Inferior parietal cortex (tissue), 1 donor: ENCODE measurements around the gene ATP5PO.

Experiments
- DNase-seq: peaks from one replicate; pipeline ENCODE4 v3.0.0-alpha.2; 2016; ENCODE audit errors: extremely low spot score

Gene ATP5PO

DNA sequence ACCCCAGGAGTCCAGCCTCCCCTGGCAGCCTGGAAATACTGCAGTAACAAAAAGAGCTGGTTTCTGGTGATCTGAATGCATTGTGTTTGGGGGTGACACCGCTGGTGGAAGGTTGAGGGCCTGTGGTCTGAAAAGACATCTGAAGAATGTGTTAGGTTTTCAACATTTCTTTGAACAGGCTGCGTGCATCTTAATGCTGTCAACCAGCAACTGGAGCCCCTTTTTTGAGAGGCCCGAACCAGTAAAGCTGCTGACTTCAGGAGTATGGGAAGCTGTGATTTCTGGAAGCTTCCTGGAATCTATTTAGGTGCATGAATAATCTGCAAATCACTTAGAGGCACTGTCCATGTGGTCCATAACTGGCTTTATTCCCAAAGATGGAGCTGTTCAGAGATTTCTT is 17.0 kb downstream of the ATP5PO start:
- DNase-seq, result no peak

- no peak for DNase-seq
These were observed 17.9 kb downstream of the ATP5PO start for GRCh38 chr21:33897739-33898138.

DNA sequence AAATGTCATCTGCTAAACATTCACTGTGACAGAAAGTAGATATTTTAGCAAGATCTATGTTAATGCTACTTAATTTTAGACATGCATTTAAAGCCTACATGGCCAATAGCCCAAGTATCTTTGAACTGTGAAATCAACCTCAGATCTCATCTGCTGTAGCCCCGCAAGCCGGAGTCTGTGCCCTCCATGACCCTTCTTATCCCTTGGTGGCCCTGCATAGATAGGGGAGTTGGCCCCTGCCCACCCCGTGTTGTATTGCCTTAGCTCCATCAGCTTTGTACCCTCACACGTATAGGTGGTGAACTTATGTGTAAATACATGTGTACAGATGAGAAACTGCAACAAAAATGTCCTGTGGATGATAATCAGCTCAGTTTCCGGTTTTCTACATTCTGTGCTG is 18.5 kb downstream of the ATP5PO start:
- DNase-seq, result no peak

DNA sequence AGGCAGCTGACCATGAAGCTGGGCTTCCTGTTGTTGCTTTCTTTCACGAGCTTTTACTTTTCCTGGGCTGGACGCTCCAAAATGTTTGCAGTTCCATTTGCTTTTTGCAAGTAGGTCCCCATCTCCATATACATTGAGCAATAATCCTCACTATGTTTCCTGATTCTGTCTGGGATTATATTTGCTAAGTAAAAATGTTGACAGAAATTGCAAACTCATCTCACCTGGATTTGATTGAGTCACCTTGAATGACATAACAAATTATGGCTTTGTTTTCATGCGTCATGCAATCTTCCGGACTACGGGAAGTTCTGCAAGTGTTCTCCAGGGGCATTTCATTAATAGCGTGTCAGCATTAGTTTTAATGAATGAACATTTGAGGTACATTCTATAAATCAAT is 18.9 kb downstream of the ATP5PO start:
- DNase-seq, result no peak

GRCh38 chr21:33895356-33895755 is 20.2 kb downstream of the ATP5PO start:
- DNase-seq, result no peak

- DNase-seq, result peak; percentile 76
These were observed 20.8 kb downstream of the ATP5PO start for GRCh38 chr21:33894736-33895288.

GRCh38 chr21:33893917-33894316 is 21.7 kb downstream of the ATP5PO start:
- no peak for DNase-seq

GRCh38 chr21:33892853-33893252 is 22.8 kb downstream of the ATP5PO start:
- DNase-seq, result no peak

GRCh38 chr21:33890187-33890586 is 25.4 kb downstream of the ATP5PO start:
- DNase-seq, result no peak

DNA sequence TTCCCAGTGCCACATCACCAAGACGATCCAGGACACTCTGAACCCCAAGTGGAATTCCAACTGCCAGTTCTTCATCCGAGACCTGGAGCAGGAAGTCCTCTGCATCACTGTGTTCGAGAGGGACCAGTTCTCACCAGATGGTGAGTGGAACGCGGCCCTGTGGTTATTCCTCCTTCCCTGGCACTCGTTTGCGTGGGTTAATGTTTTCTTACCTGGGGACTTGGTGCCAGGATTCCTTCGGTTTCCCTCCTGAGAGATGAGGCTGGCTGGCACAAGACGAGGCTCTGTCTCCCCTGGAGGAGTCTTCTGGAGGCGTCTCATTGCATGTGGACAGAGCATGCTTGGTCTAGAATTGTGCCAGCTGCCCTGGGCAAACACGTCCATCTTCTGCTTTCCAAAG is 29.3 kb downstream of the ATP5PO start:
- DNase-seq, result no peak

GRCh38 chr21:33885172-33885514 is 30.5 kb downstream of the ATP5PO start:
- no peak for DNase-seq

DNA sequence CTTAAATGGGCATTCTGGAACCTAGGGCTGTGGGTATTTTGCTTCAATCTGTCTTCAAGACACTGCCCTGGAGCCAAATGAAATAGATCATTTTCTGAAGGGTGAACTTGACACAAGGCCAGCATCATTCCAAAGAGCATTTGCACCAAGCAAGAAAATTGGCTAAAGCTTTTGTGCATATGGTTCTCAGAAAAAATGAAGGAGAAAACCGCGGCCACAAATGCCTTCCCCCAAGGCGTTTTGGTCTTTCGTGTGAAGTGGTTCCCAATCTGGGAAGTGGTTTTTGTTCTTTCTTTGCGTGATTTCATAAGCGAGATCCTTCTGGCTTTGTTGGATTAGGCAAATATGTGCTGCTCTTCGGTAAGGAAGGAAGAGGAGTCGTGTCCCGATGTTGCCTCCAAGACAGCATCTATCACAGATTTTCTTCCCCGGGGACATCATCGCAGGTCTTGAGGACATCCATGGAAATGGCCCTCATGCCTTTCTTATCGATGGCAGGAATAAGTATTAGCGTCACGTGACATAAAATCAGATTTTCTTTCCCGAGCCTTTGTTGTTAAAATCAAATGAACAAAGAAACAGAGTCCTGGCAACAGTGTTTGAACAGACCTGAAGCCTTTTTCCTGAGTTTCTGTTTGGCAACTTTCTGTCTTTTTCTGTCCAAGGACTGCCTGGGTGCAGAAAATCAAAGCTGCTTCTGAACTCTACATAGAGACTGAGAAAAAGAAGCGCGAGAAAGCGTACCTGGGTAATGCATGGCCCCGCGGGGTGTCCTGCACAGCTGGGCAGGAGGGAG is 31.0 kb downstream of the ATP5PO start:
- no peak for DNase-seq

DNA sequence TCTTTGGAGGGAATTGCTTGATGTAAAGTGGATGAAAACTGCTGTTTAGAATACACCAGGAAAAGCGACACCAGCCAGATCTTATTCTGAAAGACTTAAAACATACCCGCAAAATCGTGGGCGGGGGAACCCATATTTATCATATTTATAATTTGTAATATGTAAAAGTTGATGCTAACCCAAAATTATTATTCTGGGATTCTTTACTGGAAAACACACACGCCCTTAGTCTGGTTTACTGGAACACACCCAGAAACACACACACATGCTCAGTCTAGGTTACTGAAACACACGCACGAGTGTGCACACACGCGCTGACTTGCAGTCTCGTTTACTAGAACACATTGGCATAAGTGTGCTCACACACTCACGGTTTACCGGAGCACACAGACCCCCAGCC is 32.5 kb downstream of the ATP5PO start:
- DNase-seq, result no peak

DNA sequence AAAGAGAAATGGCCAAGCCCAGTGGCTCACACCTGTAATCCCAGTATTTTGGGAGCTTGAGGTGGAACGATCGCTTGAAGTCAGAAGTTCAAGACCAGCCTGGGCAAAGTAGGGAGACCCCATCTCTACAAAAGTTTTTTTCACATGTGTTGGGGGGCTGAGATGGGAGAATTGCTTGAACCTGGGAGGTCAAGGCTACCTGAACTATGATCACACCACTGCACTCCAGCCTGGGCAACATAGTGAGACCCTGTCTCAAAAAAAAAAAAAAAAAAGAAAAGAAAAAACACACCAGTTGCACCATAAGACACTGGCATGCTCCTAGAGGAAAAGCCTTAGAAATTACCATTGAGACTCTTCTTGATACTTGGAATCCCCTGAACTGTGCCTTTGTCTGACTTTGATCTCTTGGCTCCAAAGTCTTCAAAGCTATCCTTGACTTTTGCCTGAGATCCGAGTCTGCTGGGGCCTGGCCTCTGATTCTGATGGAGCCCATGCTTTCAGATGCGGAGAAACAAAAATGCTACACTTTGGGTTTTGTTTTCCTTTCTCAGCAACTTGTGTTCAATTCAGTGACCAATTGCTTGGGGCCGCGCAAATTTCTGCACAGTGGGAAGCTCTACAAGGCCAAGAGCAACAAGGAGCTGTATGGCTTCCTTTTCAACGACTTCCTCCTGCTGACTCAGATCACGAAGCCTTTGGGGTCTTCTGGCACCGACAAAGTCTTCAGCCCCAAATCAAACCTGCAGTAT is 33.7 kb downstream of the ATP5PO start:
- DNase-seq, result no peak

GRCh38 chr21:33880626-33881025 is 35.0 kb downstream of the ATP5PO start:
- no peak for DNase-seq

DNA sequence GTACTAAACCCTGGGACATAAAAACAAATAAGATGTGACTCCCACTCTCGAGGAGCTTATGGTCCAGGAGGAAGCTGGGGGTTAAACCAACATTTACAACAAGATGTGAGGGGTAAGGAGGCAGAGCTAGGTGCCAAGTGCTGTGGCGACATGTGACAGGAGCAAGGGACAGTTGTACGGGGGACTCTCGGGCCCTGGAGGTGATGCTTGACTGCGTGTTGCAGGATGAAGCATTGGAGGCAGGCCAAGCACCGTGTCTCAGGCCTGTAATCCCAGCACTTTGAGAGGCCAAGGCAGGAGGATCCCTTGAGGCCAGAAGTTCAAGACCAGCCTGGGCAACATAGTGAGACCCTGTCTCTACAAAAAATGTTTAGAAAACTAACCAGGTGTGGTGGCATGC is 36.8 kb downstream of the ATP5PO start:
- DNase-seq, result no peak

GRCh38 chr21:33875026-33875695 is 40.4 kb downstream of the ATP5PO start:
- no peak for DNase-seq

DNA sequence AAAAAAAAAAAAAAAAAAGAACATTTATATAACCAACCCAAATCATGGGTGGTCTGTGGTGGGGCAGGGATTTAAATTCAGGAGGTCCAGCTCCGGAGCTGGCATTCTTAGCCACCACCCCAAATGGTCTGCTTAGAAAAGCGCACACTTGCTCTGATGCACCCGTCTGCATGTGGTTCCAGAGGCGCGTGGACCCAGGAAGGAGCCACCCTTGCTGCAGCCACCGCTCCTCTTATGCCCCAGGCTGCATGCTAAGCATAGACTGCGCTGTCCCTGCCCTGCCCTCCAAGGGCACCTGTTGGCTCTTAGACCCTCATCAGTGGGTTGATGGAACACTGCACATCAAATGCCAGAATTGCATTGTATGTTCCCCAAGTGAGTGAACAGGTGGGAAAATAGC is 41.4 kb downstream of the ATP5PO start:
- DNase-seq, result no peak

- DNase-seq, result no peak
These were observed 42.6 kb downstream of the ATP5PO start for GRCh38 chr21:33872881-33873515.

GRCh38 chr21:33871171-33871570 is 44.4 kb downstream of the ATP5PO start:
- no peak for DNase-seq

GRCh38 chr21:33870768-33871167 is 44.8 kb downstream of the ATP5PO start:
- no peak for DNase-seq

DNA sequence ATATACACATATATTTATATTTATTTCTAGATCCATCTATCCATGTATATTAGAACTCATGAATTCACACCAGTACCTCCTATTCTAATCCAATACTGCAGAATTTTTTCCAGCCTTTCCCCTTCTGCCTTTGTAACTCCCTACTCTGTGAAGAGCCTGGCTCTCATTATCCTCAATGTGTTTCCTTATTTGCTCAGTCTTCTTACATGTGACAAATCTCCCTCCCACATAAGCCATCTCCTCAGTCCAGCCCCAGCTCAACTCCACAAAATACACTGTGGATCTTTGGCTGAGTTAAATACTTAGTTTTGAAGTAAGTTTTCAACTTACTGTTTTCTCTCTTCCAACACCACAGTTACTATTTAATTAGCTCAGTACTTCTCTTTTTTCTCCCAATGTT is 45.7 kb downstream of the ATP5PO start:
- no peak for DNase-seq
